Astrocyte of the spinal cord (primary cell): ENCODE measurements around the gene CIROP.

ENCODE experiments used
- DNase-seq: peaks from one replicate; pipeline ENCODE4 v3.0.0; 2011; ENCODE audit warnings: low read depth, low spot score
- H3K4me3 ChIP-seq: 2 replicates; pipeline ENCODE4 v1.5.1; 2011; ENCODE audit warnings: low read depth, mild to moderate bottlenecking, low read length, moderate library complexity
- in situ Hi-C: cut with HindIII; loops from 2 replicates; pipeline ENCODE4 v1.10.0; 2017; ENCODE audit warnings: low sequenced_read_pairs
- TF ChIP-seq, protein P1 (sequence below): IDR thresholded peaks from 2 replicates; pipeline ENCODE4 v1.5.1; 2012; ENCODE audit warnings: low read depth, mild to moderate bottlenecking, low read length, inconsistent platforms

The CIROP gene

DNA sequence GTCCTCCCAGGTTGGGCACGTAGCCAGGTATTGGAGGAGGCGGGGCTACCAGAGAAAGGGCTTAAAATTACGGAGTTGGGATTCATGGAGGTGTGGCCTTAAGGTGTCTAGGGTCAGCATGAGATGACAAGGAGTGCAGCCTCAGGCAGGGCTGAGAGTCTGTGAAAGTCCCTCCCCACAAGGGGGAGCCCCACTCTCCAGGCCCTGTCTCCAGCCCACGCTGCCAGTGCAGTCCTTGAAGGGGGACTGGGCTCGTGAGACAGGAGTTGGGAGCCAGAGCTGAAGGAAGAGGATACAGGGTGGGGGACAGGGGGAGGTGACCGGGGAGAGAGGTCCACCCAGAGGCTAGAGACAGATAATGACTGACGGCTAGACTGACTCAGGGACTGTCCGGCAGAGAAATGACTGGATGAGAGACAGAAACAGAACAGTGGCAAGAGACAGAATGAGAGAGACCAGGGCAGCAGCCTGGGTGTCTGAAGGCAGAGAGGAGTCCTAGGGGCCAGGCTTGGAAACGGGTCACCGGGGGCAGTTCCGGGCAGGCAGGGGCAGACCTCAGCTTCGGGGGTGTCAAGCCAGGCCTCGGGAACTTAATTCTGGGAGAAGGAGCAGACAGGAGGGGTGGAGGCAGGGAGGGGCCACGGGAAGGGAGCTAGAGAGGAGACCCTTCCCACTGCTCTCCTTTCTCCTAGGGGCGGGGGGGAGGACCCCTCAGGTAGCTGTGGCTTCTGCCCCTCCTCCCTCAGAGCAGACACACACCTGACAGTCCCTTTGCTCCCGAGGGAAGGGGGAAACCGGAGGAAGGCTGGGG is 48.4 kb downstream of the CIROP start:
- H3K4me3 ChIP-seq: peak overlapping the region; percentile 55
- TF ChIP-seq, protein P1, sequence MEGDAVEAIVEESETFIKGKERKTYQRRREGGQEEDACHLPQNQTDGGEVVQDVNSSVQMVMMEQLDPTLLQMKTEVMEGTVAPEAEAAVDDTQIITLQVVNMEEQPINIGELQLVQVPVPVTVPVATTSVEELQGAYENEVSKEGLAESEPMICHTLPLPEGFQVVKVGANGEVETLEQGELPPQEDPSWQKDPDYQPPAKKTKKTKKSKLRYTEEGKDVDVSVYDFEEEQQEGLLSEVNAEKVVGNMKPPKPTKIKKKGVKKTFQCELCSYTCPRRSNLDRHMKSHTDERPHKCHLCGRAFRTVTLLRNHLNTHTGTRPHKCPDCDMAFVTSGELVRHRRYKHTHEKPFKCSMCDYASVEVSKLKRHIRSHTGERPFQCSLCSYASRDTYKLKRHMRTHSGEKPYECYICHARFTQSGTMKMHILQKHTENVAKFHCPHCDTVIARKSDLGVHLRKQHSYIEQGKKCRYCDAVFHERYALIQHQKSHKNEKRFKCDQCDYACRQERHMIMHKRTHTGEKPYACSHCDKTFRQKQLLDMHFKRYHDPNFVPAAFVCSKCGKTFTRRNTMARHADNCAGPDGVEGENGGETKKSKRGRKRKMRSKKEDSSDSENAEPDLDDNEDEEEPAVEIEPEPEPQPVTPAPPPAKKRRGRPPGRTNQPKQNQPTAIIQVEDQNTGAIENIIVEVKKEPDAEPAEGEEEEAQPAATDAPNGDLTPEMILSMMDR: peak; percentile 85
- DNase-seq: peak; percentile 59
- in situ Hi-C loops: no loop called here

DNA sequence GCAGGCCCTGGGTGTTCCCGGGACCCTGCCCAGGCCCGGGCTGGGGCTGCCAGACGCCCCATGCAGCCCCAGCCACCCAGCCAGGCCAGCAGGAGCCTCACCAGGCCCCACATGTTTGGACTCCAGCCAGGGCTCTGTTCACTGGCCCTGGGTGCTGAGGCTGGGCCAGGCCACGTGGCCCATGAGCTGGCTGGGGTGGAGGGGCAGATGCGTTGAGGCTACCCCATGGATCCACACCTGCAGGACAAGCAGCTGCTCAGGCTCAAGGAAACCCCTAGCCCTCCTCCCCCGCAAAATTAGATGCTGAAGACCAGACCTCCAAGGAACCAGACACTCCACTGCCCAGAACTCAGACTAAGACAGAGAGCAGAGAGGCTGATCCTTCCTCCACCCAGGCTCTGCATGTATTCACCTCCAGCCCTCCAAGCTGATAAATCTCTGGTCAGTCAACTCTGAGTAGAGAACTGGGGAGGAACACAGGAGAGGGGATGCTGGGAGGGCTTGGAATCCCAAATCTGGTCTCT is 49.1 kb downstream of the CIROP start:
- in situ Hi-C loops: no loop called here
- no peak overlapping the region for H3K4me3 ChIP-seq
- TF ChIP-seq, protein P1: no peak
- DNase-seq: no peak

DNA sequence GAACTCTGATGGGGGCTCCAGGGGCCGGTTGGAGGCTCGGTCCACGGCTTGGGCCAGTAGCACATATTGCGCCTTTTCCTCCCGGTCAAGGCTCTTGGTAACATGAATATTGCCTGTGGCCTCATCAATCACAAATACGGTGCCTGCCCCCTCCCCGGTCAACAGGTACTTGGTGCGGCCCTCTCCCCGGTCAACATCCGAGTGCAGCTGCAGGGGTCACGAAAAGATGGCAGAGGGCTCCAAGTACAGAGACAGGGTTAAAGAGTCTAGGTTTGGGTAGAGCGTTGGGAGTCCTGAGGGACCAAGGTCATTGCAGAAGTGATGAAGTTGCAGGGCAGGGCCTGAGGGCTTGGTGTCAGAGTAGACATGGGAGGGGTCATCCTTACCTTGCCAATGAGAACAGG is 49.6 kb downstream of the CIROP start:
- no peak overlapping the region for H3K4me3 ChIP-seq
- DNase-seq: no peak
- in situ Hi-C loops: no loop called here
- TF ChIP-seq, protein P1: no peak

DNA sequence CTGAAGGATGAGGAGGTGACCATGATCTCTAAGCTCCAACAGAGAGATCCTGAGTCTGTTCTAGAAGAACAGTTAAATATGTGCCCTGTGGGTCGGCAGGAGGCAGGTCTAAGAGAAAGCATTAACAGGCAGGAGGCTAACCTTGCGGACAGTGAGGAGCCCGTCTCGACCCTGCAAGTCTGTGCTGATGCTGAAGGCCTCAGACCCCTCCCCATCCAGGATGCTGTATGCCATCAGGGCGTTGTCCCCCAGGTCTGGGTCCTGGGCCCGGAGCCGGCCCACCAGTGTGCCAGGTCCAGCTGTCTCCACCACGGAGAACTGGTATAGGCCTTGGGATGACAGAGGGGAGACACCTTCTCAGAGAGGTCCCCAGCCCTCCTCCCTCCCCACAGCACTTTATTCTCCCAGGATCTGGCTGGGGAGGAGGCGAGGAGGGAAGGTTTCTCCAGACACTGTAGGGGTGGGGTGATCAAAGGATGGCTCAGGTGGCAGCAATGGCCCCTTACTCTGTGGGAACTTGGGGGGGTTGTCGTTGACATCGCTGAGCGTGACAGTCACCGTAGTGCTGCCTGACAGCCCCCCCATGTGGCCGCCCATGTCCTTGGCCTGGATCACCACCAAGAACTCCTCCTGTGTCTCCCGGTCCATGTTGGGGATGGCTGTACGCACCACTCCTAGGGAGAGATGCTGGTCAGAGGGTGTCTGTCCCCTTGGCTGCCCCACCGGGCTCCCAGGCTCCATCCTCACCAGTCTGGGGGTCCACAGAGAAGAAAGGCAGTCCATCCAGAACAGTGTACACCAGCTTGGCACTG is 50.6 kb downstream of the CIROP start:
- no peak for DNase-seq
- in situ Hi-C loops: no loop called here
- TF ChIP-seq, protein P1: peak; percentile 42
- no peak overlapping the region for H3K4me3 ChIP-seq

DNA sequence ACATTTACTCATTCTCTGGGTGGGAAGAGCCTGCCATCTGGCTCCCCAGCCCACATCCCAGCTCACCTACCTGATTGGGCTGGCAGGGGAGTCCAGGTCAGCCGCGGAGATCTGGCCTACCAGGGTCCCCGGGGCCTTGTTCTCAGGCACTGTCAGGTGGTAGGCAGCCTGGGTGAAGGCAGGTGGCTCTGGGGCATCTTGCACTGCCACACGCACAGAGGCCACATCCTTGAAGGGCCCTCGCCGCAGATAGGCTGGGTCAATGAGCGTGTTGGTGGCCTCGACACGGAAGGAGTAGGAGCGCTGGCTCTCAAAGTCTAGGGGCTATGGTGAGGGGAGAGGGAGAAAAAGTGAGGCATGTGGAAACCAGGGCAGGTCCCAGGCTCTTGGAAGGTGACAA is 51.4 kb downstream of the CIROP start:
- no peak for DNase-seq
- TF ChIP-seq, protein P1: no peak
- H3K4me3 ChIP-seq: no peak overlapping the region
- in situ Hi-C loops: no loop called here

DNA sequence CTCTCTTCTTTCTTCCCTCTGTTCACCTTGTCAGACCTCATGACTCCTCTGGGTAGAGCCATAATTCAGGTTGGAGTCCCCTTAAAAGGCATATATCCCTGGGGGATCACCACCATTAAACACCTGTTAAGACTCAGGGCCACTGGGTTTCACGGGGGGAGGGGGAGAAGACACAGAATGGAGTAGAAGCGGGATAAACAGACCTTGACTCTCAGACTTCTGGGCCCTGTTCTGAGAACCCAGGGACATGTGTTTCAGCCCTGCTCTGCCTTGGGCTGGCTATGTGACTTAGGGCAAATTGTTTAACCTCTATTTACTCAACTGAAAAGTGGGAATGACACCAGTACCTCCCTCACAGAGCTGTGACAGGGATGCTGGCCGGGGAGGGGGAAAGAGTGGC is 52.1 kb downstream of the CIROP start:
- no peak overlapping the region for H3K4me3 ChIP-seq
- TF ChIP-seq, protein P1: no peak
- in situ Hi-C loops: no loop called here
- no peak for DNase-seq
